HG02759 (cell line): ENCODE measurements around the gene MPRIP.
"Not testable (repeated sequence)": the region's sequence is repeated elsewhere in the genome, so short reads cannot be mapped to it uniquely, and the experiment has no call there.

Experiments
- ATAC-seq: cut with Tn5 transposase; IDR thresholded peaks from one replicate; pipeline ENCODE4 v1.9.1; 2021; ENCODE audit warnings: mild to moderate bottlenecking, moderate library complexity; ENCODE audit not compliant: unreplicated experiment

Gene MPRIP

DNA sequence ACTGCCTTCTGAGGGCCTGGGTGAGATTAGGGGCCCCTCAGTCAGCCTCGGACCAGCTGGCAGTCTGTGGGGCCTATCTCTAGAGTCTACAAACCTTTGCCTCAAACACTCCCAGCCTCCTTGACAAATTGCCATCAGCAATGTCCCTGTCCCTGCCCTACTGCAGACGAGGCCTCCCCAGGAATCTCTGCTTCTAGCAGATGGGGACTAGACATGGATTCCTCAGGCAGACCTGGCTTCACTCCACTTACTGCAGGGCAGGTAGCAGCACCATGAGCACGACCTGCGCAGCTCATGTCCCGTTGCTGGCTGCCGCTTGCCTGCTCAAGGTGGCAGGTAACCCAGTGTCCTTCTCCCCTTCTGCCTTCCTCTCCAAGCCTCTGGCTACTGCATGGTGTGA lies 114.8 kb downstream of the MPRIP start:
- no peak for ATAC-seq

DNA sequence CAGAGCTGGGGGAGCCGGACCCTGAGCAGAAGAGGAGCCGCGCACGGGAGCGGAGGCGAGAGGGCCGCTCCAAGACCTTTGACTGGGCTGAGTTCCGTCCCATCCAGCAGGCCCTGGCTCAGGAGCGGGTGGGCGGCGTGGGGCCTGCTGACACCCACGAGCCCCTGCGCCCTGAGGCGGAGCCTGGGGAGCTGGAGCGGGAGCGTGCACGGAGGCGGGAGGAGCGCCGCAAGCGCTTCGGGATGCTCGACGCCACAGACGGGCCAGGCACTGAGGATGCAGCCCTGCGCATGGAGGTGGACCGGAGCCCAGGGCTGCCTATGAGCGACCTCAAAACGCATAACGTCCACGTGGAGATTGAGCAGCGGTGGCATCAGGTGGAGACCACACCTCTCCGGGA lies 116.2 kb downstream of the MPRIP start:
- ATAC-seq = not testable (repeated sequence)

- no peak for ATAC-seq
These were observed 117.3 kb downstream of the MPRIP start for GRCh38 chr17:17159571-17159970.

DNA sequence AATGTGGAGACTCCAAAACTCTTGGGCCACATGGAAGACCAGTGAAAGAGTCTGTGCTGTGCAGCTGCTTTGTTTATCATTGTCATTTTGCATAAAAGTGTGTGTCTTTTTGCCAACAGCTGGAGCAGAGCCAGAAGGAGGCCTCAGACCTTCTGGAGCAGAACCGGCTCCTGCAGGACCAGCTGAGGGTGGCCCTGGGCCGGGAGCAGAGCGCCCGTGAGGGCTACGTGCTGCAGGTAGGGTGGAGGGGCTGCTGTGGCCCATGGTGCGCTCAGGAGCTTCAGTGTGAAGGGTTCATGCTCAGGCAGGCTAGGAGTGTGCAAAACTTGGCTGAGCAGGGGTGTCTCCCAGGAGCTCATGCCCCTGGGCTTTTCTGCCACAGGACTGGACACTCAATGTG lies 118.9 kb downstream of the MPRIP start:
- ATAC-seq = no peak

DNA sequence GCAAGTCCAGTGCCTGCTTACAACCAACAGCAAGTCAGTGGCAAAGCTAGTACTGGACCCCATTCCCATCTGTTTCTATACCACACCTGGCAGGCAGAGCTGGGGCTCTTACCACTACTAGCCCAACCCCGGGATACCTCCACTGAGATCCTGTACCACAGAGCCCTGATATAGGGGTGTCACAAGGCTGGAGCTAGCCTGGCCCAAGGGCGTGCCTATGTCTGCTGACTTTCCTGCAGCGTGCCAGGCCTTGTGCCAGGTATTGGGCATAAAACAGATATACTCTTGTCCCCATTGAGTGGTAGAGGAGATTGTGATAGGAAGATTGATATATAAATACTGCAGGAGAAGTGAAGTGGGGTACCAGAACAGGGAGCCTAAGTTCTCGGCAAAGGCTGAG lies 119.5 kb downstream of the MPRIP start:
- no peak for ATAC-seq

- ATAC-seq = no peak
These were observed 121.9 kb downstream of the MPRIP start for GRCh38 chr17:17164156-17164555.

- no peak for ATAC-seq
These were observed 122.4 kb downstream of the MPRIP start for GRCh38 chr17:17164676-17165075.

- no peak for ATAC-seq
These were observed 123.5 kb downstream of the MPRIP start for GRCh38 chr17:17165666-17166308.

- ATAC-seq = no peak
These were observed 124.2 kb downstream of the MPRIP start for GRCh38 chr17:17166446-17166845.

GRCh38 chr17:17167356-17167755 lies 125.1 kb downstream of the MPRIP start:
- no peak for ATAC-seq

GRCh38 chr17:17167986-17168385 lies 125.7 kb downstream of the MPRIP start:
- no peak for ATAC-seq

DNA sequence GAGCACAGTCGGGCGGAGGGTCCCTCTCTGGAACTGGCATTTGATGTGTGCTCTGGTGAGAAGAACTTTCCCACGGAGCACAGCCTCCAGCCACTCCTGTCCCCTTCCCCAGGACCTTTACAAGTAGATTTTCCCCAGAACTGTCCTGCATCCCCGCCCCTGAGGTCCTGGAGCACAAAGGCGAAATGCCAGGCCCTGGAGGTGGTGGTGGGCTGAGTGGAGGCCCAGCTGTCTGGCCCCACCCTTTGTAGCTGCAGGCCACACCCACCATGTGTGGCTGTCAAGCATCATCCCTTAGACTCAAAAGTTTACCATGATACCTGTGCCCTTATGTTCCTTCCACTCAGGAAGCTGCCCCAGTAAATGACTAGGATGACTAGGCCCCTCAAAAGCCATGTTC lies 126.1 kb downstream of the MPRIP start:
- no peak for ATAC-seq

DNA sequence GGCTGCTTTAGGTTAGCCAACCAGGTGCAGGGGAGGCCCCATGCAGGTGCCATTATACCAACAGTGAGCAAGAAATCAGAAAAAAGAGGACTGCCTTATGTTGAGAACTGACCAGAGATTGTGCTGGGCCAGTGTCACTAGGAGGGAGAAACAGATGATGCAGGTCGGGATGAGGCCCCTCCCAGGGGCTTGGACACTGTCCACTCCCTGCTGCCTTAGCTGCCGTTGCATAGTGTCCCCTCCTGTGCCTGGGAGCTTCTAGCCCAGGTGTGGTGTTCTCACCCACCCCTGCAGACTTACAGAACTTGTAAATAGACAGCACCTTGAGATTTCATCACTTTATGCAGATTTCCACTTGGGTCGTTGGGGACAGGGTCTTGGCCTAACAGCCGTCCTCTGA lies 127.1 kb downstream of the MPRIP start:
- no peak for ATAC-seq

GRCh38 chr17:17170346-17170985 lies 128.2 kb downstream of the MPRIP start:
- no peak for ATAC-seq

GRCh38 chr17:17171186-17171585 lies 128.9 kb downstream of the MPRIP start:
- no peak for ATAC-seq

DNA sequence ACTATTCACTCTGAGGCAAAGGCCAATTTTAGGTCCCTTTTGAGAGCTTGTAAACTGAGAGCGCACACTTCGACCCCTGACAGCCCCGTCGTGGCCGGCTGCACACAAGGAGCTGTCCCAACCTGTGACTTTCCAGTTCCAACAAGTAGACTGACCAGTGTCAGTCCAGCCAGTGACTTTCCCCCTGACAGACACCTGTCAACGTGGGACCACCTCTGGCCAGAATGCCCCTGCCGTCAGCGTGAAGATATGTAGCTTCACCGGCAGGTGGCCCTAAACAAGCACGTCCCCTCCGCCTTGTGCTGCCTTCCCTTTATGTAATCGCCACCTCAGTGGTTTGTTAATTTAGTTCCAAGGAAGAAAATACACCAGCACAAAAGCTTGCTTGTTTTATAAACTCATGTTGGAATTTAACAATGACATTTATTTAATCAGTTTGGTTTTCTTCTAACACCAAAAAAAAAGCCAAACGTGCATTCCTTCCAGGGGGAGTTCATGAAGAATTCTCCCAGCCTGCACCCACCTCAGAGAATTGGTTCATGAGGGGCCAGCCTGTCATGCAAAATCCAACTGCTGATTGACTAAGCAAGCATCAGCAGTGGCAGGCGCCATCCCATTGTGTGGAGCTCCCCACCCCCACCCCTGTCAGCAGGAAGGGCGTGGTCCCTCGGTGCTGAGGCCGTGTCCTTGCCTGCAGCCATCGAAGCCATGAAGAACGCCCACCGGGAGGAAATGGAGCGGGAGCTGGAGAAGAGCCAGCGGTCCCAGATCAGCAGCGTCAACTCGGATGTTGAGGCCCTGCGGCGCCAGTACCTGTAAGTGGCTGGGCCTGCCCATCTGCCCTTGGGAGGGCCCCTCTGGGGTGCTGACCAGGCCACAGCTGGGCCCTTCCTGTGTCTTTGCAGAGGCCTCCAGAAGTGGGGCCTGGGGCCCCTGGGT lies 130.0 kb downstream of the MPRIP start:
- no peak for ATAC-seq

DNA sequence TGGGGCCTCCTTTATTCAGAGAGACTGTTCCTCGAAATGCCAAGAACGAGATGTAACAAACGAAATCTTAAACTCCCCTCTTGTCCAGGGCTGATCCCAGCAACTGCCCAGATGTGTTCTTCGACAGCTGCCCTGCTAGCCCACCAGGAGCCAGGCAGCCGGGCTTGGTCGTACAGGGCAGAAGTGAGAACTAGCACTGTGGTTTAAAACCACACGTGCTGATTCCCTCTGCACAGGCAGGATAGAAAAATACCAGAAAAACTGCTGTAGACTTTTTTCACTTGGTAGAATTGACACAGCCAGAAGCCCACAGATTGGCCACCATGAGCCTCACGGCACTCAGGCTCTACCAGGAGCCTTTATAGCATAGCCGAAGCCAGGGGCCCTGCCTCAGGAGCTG lies 130.7 kb downstream of the MPRIP start:
- ATAC-seq = no peak

DNA sequence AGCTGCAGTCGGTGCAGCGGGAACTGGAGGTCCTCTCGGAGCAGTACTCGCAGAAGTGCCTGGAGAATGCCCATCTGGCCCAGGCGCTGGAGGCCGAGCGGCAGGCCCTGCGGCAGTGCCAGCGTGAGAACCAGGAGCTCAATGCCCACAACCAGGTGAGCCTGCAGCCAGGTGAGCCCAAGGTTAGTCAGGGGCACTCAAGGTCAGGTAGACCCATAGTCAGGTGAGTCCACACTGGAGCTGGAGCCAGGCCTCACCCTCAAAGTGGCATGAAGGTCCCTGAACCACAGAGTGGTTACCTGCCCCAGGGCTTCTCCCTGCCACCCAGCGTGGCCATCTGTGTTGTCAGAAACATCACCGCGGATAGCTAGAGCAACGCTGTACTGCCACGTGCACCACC lies 131.7 kb downstream of the MPRIP start:
- no peak for ATAC-seq

- no peak for ATAC-seq
These were observed 133.1 kb downstream of the MPRIP start for GRCh38 chr17:17175340-17175739.

- ATAC-seq = no peak
These were observed 133.7 kb downstream of the MPRIP start for GRCh38 chr17:17175917-17176316.

DNA sequence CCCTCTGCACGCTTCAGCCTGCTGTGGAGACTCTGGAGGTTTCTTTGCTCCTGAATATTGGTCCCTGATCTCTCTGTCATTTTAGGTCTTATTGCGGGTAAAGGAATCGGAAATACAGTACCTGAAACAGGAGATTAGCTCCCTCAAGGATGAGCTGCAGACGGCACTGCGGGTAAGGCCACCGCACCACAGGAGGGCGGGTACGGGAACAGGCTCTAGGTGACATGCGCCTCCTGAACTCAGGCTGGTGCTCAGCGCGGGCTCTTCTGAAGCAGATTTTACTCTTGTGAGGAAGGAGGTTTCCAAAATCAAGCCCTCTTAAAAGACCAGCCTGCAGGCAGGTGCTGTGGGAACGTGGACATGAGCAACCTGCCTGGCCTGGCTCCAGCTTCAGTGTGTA lies 134.1 kb downstream of the MPRIP start:
- ATAC-seq = no peak

GRCh38 chr17:17177176-17177575 lies 134.9 kb downstream of the MPRIP start:
- no peak for ATAC-seq
